GM19043 (cell line): ENCODE data around the gene SLC31A1.
"Not testable (repeated sequence)": the region's sequence is repeated elsewhere in the genome, so short reads cannot be mapped to it uniquely, and the experiment has no call there.

ENCODE experiments used
- ATAC-seq: cut with Tn5 transposase; IDR thresholded peaks from one replicate; pipeline ENCODE4 v1.9.1; 2021; ENCODE audit warnings: low read depth; ENCODE audit not compliant: unreplicated experiment

SLC31A1 gene

DNA sequence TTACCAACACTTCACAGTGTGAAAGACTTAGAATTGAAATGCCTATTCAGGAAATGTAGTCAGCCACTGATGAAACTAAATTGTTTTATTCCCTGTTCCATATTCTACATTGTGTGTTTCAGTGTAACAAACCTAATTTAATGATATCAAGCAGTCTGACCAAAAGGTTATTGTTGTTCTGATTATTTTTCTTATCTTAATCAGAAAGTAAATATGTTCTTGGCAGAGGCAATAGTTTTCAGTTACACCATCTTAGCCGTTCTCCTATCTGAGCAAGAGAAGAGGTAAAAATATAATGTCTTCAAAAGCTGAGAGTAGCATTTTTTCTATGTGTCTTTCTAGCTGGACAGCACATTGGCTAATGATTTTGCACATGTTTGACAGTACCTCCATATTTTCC lies 36.9 kb downstream of the SLC31A1 start:
- ATAC-seq, result no peak

DNA sequence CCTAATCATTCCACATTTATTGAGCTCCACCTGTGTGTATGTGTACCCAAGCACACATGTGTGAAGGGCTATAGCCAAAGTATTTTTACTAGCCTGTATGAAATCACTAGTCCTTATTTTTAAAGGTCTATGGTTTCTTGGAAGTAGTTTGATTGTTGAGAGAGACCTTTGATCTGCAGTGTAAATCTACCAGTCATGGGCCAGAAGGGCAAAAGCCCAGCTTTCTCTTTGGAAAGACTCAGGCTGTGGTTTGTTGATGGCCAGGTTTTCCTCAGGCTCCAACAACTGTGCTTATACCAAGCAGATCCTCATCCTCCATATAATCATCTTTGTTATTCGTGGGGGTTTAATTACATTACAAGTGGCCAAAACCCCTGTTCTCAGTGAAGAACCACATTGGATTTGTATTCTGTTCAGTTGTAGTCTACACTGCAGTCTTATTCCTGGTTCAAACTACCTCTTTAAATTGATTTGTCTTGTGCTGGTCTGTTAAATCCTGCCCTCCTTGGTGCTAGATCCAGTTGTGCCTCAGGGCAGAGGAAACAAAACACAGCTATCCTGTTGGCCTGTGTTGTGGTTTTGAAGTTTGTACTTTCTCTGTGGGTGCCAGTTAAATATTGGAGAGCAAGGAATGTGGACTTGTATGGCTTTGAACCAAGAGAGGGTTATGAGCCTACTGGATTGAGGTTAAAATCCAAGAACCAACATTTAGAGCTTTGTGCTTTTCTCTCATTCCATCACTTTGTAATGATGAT lies 40.8 kb downstream of the SLC31A1 start:
- no peak for ATAC-seq

DNA sequence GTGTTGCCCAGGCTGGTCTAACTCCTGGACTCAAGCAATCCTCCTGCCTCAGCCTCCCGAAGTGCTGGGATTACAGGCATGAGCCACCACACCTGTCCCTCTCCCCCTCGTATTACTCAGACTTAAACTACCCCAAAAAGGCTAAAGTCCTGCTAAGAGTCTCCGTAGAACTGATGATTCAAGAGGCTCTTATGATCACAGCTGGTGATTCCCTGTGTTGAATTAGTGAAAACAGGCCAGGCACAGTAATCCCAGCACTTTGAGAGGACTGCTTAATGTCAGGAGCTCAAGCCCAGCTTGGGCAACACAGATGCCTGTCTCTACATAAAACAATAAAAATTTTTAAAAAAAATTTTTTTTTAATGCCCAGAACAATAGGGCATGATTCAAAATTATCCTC lies 44.8 kb downstream of the SLC31A1 start:
- ATAC-seq, result no peak

DNA sequence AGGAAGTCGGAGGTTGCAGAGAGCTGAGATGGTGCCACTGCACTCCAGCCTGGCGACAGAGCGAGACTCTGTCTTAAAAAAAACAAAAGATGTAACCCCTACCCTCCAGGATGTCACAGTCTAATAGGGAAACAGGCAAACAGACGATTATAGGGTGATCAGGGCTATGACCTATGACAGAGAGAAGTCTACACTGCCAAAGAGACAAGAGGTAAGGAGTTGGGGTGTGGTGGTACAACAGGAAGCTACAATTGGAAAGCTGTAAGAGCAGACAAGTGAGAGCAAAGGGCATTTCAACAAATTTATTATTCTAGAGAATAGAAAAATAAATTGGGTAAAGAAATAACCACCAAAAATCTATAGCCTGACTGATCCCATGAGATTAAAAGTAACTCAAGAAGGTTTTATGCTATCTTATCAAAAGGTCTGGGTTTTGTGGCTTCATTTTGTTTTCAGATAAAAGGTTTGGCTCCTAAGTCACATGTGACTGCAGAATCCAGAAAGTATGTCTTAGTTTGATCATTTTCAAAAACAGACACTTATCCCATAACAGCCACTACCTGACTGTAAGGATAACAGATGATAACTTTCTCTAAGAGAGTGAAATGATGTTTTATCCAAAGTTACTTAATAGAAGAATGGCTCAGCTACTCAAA lies 46.7 kb downstream of the SLC31A1 start:
- ATAC-seq, result no peak

DNA sequence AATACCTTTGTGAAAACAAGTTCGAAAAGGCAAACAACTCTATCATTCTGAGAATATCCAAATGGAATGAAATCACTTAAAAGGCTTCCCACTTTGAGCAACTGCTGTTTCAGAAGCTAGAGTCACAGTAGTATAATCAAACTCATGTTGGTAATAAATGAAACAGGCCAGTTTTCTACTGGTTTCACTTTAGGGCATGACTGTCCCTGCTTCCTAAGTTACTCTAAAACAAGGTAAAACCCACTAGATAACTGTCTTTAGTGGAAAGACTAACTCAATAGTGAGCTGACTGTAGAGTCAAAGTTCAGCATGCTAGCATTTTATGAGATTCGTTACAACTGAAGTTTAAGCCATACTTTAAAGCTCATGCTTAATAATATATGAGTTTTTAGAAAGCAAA lies 48.0 kb downstream of the SLC31A1 start:
- no peak for ATAC-seq

DNA sequence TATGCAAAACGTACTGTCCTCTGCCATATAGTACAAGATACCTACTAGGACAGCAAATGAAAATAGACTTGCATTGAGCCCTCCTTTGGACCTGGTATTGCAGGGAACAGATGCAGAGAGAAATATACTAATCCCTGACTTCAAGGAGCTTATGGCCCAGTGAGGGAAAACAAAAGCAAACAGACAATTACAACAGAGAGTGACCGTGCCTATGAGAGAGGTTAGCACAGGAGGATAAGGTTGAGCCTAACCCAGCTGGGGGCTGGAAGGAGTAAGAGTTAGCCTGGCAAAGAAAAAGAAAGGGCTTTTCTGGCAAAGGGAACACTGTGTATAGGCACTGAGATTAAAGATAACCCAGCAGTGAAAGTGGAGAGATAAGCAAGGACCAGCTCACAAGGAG lies 48.5 kb downstream of the SLC31A1 start:
- no peak for ATAC-seq

DNA sequence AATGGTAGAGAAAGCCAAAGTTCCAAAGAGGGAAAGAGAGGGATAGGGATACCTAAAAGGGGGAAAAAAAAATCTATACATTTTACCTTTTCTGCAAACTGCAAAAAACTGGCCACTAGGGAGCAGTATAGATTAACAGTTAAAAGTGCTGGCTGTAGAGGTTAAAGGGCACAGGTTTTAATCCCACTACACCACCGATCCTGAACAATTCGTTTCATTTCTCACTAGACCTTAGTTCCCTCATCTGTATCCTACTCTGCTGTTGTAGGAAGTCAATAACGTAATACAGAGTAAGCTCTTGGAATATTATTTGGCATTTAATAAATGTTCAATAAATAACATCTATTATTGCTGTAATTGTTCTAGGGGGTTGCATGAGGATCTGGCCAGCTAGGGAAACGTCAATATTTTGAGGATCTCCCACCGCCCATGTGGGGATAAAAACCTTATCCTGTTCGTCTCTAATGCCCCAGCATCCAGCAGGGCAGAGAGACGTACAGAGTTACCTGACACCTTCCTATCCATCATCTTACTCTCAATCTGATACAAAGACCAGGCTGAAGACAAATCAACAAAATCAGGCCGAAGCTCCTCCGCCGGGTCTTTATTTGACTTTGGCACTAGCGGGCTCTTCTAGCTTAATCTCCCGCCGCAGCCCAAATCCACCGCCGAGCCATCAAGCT lies 53.3 kb downstream of the SLC31A1 start:
- ATAC-seq, result peak; percentile 6

DNA sequence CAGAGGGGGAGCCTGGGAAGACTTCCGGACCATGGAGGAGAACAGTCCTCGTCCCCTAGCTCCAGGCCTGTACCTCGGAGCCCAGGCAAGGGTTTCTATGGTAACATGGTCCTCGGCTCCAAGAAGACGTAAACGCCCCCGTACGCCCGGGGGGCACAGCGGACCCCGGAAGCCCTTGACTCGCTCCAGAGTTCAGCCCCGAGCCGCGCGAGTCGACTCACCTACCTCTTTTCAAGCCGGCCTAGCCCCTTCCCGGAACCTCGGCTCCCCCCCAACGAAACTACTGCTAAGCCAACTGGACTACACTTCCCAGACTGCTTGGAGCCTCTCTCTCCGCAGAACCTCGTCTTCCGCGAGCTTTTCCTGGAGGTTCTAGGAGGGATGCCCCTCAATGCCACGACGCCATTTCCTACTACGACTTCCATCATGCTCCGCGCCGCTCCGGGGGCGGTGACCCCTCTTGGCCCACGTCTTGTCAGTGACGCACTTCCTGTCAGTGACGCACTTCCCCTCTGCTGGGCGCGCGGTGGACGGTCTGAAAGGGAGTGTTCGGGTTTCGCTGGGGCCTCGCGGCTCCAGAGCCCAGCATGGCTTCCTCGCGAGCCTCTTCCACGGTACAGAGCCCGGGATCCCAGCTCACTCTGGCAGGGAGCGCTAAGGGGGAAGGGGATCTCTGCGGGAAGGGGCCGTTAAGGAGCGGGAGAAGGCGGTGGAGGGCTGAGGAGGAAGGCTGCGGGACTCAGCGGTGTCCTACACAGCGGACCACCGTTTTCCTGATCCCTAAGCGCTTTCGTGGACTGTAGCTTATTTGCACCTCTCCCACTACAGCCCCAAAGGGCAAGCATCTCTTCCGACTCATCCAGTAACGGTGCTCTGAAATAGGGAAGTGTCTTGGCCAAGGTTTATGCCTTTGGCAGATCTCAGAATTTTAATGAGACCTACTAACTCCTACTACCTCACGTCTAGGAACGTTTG lies 54.1 kb downstream of the SLC31A1 start, which contains the start of the genes CDC26 and PRPF4:
TSS of gene CDC26 (minus strand) at position 416 of the 975 bp plus-strand sequence. CDS start 3,065 bp downstream, outside the sequence.
TSS of gene PRPF4 (plus strand) at position 502 of the 975 bp plus-strand sequence. CDS start at position 588, 86 bp downstream.
- peak; percentile 99 for ATAC-seq

DNA sequence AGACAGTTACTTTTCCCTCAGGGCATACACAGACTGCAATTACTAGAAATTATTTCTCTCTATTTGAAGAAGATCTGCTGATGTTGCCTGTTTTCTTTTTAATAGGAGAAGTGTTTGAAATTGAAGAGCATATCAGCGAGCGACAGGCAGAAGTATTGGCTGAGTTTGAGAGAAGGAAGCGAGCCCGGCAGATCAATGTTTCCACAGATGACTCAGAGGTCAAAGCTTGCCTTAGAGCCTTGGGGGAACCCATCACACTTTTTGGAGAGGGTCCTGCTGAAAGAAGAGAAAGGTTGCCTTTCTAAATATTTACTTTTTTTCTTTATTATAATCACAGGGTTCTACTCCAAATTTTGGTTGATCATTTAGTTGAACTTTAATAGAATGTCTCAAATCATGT lies 57.5 kb downstream of the SLC31A1 start:
- ATAC-seq, result no peak

DNA sequence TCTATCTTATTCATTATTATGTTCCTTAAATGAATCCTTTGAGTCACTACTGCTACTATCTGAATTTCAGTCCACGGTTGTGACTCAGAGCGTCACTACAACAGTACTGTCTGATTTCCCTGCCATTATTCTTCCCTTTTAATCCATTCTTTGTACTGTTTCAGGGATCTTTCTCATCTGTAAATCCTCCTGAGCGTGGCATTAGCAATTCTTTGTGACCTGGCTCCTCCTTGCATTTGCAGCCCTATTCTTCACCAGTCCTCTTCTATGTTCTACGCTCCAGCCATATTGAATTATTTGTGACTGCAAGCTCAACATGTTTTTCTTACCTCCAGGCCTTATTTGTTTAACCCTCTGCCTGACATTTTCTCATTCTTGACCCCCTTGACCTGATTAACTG lies 60.0 kb downstream of the SLC31A1 start:
- no peak for ATAC-seq

DNA sequence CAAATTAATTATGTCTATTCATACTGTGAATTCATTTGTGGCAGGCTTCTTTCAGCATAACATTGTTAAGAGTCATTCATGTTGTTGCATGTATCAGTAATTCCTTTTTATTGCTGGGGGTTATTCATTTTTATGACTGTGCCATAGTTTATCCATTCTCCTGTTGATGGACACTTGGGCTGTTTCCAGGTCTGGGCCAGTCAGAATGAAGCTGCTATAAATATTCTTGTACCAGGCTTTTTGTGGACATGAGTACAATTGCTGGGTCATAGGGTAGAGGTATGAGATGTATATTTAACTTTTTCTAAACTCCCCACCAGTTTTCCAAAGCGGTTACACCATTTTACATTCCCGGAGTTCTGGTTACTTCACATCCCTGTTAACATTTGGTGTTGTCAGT lies 67.7 kb downstream of the SLC31A1 start:
- ATAC-seq, result no peak

DNA sequence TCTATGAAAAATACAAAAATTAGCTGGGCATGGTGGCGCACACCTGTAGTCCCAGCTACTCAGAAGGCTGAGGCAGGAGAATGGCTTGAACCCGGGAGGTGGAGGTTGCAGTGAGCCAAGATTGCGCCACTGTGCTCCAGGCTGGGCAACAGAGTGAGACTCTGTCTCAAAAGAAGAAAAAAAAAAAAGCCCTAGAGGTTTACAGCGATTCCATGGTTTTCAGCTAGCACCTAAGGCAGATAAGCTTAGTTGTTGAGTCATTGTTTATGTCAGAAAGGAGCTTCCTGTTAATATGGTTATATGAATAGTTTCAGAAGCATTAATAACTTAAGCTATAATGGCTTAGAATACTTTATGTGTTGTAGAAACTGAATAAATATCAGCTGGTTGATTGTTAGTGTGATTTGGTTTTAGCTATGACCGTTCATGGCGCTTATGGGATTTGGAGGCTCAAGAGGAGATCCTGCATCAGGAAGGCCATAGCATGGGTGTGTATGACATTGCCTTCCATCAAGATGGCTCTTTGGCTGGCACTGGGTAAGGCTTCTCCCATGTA lies 68.8 kb downstream of the SLC31A1 start:
- ATAC-seq, result no peak

DNA sequence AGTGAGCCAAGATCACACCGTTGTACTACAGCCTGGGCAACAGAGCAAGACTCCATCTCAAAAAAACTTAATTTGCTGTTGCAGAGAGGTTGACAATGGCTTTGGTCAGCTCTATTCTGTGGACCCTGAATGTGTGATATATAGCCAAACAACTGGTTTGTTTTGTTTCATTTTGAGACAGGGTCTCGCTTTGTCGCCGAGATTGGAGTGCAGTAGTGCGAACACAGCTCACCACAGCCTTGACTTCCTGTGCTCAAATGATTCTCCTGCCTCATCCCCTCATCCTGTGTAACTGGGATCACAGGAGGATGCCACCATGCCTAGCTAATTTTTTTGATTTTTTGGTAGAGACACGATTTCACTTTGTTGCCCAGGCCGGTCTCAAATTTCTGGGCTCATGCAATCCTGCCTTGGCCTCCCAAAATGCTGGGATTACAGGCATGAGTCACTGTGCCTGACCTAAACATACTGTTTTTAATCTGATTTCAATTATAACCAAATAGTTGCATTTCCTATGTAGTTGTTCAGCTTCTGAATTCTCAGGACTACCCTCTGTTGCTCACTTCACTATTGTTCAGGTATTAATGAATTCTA lies 72.0 kb downstream of the SLC31A1 start:
- no peak for ATAC-seq

DNA sequence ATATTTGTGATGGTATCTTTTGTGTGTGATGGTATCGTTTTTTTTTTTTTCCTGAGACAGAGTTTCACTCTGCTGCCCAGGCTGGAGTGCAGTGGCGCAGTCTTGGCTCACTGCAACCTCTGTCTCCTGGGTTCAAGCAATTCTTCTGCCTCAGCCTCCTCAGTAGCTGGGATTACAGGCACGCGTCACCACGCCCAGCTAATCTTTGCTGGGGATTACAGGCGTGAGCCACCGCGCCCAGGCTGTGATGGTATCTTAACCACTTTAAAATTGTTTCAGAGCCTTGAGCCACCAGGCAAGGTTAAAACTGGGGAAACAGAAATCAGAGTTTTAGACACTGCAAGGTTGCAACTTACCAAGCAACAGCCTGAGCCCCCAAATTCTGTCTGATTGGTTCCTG lies 74.9 kb downstream of the SLC31A1 start:
- ATAC-seq, result not testable (repeated sequence)

DNA sequence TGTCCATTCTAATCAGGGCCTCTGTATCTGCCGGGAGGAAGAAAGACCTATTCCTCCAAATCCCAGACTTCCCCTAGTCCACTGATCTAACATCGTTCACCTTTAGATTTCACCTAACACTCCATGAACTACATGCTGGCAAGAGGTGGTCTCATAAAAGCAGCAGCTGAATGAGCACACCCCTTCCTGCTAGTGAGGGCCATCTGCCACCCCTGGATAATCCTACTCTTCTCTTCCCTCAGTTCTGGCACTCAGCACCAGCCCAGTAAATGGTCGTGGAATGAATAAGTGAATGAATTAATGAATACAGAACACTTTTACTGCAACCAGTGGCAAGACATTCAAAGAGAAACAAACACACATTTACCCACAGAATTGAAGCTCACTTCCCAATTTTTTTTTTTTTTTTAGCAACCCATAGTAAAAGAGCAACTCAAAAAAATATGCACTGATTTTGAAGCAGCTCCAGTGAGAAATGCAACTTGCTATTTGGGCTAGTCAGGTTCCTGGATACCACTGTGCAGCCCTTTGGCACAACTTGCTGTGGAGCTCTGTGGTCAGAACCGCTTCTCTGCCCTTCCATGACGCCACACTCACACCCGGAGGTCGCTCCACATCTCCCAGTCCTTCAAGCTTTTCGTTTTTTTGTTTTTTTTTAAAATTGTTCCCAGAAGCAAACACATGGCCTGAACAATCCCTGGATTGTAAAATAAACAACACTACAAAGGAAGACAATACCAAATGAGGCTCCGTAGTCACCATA lies 75.6 kb downstream of the SLC31A1 start:
- ATAC-seq, result no peak

DNA sequence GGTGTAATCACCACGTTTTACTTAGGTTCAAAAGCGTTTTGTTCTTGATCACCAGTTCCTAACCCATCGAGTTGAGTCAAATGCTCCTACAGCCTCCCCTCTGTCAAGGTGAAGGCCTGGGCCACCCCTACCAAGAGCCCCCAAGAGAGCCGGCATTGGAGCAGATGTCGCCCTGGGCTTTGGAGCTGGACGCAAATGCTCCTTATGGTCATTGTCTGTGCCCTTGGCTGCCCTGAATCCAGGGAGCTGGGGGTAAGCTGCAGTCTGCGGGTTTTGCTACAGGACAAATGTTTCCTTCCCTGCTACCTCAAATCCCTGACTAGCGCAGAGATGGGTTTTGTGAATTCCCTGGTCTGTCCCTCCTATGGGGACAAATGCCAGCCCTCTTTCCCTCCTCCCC lies 77.0 kb downstream of the SLC31A1 start:
- ATAC-seq, result no peak

DNA sequence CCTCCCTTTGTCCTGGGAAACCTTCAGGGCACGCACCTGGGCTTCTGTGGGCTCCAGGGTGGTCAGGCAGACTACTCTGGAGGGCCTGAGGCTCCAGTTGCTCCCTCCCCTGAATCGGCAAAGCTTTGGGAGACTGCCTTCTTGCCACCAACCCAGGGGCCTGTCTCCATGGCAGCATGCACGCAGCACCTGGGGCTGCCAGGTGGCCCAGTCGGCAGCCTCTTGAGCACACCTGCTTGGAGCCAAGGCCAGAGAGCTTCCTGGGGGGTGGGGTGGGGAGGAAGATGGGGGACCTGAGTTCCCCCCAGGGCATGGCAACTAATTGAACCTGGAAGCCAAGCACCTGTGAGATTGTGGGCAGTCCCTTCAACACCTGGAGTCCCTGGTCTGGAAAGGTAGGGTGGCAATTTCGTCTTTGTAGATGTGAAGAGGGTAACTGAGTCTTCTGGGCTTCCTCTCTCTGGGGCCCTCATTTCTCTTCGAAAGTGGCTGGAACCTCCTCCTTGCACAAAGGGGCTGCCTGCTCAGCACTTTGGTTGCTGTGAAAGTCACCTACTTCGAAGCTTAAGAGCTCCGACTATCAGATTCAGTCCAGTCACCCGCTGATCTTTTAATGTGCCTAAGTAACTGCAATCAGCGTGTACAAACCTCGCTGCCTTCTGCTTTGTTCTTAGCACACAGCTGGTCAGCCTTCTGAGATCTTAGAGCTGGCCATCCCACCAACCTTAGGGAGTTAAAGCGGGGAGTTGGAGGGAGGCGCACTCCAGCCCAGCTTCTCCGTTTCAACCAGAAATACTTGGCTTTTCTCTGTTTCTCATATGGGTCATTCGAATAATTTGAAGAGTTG lies 77.8 kb downstream of the SLC31A1 start:
- ATAC-seq, result no peak

DNA sequence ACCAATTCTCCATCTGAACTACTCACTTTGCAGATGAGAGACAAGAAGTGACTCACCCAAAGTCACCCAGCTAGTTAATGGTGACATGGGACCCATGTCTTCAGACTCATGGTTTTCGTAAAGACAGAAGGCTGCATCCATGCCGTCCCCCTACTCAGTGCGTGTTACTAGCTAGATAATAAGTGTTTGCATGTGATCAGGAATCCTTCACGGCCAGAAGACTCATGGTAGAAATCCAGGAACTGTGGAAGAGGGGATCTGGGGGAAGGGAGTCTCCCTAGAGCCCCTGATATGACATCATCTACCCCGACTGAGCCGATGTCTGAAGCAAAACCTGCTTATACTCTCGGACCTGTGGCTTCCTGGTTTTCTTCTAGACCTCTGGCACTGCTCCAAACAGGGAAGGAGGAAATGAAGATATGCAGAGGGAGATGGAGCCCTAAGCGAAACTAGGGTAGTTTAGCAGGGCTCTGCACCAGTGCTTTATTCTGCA lies 78.5 kb downstream of the SLC31A1 start:
- ATAC-seq, result no peak
